ENCODE results near the gene TXK.
"Not testable (repeated sequence)": the region's sequence is repeated elsewhere in the genome, so short reads cannot be mapped to it uniquely, and the experiment has no call there.

TXK gene

DNA sequence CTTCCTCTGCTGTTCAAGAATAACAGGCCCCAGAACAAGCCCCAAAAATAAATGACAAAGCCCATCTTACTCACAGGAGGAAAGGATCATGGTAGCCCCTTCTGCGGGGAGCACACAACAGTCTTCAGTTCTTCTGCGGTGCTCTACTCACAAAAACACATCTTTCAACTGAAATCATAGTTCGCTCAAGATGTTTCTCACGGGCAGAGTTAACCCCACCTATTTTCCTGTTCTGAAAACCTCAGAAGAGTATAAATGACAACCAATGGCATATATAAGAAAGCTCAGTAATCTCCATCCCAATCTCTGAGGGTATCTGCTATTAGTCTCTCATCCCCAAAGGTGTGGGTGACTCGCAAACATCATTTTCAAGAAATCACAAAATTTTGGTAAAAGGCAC lies at the start of gene TXK:
Gene TXK (minus strand): TSS at position 170 of the 400 bp plus-strand sequence. CDS start 80 bp downstream, at position 90.
- no peak for DNase-seq

- no peak for DNase-seq
Measured at GRCh38 chr4:48180234-48180633, 46.2 kb upstream of the TXK start.

- DNase-seq = no peak
Measured at GRCh38 chr4:48178931-48179330, 44.9 kb upstream of the TXK start.

- no peak for DNase-seq
Measured at GRCh38 chr4:48175806-48176205, 41.8 kb upstream of the TXK start.

- no peak for DNase-seq
Measured at GRCh38 chr4:48175328-48175727, 41.3 kb upstream of the TXK start.

- DNase-seq = no peak
Measured at GRCh38 chr4:48173056-48173991, 39.3 kb upstream of the TXK start.

DNA sequence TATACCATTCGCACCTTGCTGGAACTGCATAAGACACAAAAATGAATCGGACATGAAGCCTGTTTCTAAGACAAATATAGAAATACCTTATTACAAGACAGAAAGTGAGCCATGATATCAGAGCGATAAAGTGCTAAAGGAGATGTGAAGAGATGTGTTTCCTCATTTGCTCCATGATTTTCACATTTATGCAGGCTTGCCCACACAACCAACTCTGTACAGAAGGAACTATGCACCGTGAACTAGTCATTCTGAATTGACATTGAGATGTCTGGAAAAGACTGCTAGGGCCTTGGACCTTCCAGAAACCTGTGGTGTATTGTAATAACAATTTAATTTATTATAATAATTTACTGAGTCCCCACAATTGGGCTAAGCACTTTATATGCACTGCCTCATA lies 38.6 kb upstream of the TXK start:
- DNase-seq = no peak

DNA sequence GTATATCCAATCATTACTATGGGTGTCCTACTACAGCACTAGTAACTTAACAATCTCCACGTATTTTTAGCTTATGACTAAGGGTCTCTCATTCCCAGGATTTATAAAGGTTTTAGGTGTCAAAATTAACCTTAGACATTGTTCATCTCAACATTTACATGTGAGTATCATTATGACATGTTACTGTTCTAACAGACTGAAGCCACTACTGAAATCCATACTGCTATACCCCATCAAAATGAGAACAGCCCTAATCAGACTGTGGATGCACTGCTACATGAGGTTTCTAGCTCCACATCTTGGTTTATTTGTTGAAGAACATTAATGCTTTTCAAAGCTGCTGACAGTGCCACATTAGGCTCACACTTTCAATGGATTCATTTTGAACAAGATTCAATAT lies 35.6 kb upstream of the TXK start:
- DNase-seq = no peak

- no peak for DNase-seq
Measured at GRCh38 chr4:48167538-48168263, 33.7 kb upstream of the TXK start.

- not testable (repeated sequence) for DNase-seq
Measured at GRCh38 chr4:48164561-48164960, 30.5 kb upstream of the TXK start.

DNA sequence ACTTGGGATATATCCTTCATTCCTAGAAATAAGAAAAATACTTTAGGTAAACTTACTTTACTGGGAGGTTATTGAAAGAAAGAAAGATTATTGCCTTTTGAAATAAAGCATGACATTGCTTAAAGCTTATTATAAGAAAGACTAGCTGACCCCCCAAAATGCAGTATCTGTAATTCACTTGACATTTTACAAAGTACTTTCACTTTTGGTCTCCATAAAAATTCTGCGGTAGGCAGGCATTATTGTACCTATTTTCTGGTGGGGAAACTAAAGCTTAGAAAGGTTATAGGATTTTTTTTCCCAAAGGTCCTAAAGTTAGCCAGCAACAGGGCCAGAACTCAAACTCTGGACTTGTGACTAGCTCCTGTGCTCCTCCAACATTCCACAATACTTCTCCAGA lies 29.7 kb upstream of the TXK start:
- no peak for DNase-seq

- no peak for DNase-seq
Measured at GRCh38 chr4:48162162-48162561, 28.1 kb upstream of the TXK start.

- DNase-seq = no peak
Measured at GRCh38 chr4:48157271-48157670, 23.2 kb upstream of the TXK start.

- DNase-seq = no peak
Measured at GRCh38 chr4:48156423-48156822, 22.4 kb upstream of the TXK start.

- no peak for DNase-seq
Measured at GRCh38 chr4:48153791-48154550, 19.9 kb upstream of the TXK start.

GRCh38 chr4:48152259-48152658 lies 18.2 kb upstream of the TXK start:
- no peak for DNase-seq

GRCh38 chr4:48149827-48150370 lies 15.8 kb upstream of the TXK start:
- DNase-seq = no peak

DNA sequence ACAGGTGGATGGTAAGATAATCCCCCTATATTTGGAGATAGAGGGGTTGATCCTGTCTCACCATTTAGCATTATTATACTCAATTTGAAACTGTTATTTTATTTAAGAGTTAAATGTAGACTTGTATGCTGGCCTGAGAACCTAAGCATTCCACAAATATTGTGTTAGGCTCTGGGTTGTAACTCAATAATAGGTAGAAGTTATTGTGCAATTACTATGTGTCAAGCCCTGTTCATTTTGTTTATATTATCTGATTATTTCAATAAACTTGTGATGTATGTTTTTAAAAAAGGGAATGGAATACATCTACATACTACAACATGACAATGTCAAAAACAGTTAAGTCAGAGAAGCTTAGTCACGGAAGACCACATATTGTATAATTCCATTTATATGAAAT lies 13.6 kb upstream of the TXK start:
- DNase-seq = no peak

- no peak for DNase-seq
Measured at GRCh38 chr4:48141048-48141447, 7.0 kb upstream of the TXK start.

GRCh38 chr4:48139691-48140090 lies 5.6 kb upstream of the TXK start:
- DNase-seq = peak; percentile 67

DNA sequence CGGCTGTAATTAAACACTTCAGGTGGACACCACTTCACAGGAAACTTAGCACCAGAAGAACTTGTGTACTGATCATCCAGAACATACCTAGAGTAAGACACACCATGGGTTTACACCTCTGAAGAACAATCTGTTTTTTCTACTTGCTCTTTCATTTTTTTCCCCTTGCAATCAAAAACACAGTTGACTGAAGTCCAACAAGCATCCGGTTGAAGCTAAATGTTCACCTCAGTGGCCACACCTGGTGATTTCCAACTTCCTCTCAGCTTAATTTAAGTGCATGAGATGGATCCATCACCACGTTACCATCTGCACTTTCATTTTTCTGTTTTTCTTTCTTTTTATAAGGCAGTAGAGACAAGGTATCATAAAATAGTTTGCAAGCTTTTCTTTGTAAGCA lies 4.9 kb upstream of the TXK start:
- no peak for DNase-seq

DNA sequence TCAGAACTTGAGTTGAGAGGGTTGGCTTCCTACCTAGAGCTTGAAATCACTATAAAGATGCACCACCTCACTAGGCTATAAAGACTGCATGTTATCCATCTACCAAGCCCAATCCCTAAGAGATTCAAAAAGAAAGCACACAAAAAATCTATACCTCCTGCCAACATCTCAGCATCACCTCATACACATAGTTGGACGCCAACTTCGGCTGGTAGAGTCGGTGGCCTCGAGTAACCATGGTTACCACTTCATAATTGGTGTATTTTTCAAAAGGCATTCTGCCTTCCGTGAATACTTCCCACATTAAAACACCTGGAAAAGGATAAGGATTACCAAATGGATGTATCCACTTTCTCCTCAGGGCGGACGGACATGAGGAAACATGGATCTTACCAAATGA lies 4.5 kb upstream of the TXK start:
- no peak for DNase-seq

DNA sequence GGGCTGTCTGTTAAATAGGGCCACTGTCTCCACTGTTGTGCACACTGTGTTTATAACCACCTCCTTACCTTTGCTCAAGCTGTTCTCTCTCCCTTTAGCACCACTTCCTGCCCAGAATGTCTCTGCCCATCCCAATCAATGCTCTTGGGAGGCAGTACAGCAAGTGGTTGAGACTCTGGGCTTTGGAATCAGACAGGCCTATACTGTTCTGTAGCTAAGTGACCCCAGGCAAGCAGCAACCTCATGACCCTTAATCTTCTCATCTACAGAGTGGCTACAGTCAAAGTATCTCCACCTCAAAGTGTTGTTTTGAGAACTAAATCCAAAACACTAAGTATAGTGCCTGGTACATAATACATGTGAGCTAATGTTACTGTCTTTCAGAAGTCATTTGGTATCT lies 3.8 kb upstream of the TXK start:
- no peak for DNase-seq
